OCI-LY1 (cell line): ENCODE measurements around the gene GDF9.

Experiments used
- EZH2 ChIP-seq: fragments of 200-600 bp; sonication (generic), shearing (Covaris generic); IDR thresholded peaks from 2 replicates; pipeline ENCODE4 v1.8.0; 2017; ENCODE audit warnings: borderline replicate concordance, mixed run types, mild to moderate bottlenecking, antibody characterized with exemption, low read length, moderate library complexity, mixed read lengths
- TF ChIP-seq, protein P1 (sequence below): fragments of 200-600 bp; sonication (generic), shearing (Covaris generic); IDR thresholded peaks from 2 replicates; pipeline ENCODE4 v1.5.1; 2017; ENCODE audit warnings: mild to moderate bottlenecking, antibody characterized with exemption, low read length, moderate library complexity, mixed read lengths

DNA sequence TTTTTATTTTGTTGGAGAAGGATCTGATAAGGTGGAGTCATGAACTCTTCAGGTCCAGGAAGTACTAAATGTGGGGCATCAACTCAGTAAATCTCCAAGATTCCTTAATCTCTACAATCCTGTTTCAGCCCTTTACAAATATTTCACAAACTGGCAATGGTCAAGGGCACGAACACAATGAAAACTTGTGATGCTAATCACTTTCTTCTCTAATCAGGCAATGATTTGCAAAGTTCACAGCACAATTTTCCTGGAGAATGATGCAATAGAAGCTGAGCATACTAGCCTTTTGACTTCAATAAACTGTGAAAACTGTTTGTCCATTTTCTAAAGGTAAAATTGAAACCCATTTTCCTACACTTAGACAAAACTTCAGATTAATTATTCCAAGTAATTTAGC, 16.9 kb downstream of the GDF9 start:
- TF ChIP-seq EZH2 = no peak
- TF ChIP-seq, protein P1, sequence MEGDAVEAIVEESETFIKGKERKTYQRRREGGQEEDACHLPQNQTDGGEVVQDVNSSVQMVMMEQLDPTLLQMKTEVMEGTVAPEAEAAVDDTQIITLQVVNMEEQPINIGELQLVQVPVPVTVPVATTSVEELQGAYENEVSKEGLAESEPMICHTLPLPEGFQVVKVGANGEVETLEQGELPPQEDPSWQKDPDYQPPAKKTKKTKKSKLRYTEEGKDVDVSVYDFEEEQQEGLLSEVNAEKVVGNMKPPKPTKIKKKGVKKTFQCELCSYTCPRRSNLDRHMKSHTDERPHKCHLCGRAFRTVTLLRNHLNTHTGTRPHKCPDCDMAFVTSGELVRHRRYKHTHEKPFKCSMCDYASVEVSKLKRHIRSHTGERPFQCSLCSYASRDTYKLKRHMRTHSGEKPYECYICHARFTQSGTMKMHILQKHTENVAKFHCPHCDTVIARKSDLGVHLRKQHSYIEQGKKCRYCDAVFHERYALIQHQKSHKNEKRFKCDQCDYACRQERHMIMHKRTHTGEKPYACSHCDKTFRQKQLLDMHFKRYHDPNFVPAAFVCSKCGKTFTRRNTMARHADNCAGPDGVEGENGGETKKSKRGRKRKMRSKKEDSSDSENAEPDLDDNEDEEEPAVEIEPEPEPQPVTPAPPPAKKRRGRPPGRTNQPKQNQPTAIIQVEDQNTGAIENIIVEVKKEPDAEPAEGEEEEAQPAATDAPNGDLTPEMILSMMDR = no peak
